GM11168 (cell line): ENCODE data around the gene ALOX5AP.
"Not testable (repeated sequence)": the region's sequence is repeated elsewhere in the genome, so short reads cannot be mapped to it uniquely, and the experiment has no call there.

ENCODE experiments used
- in situ Hi-C: fragments of 300-500 bp; cut with MboI; formaldehyde crosslinking; loops from one replicate; pipeline ENCODE4 v1.12.0; 2022; ENCODE audit warnings: low sequenced_read_pairs; ENCODE audit not compliant: unreplicated experiment

The ALOX5AP gene

DNA sequence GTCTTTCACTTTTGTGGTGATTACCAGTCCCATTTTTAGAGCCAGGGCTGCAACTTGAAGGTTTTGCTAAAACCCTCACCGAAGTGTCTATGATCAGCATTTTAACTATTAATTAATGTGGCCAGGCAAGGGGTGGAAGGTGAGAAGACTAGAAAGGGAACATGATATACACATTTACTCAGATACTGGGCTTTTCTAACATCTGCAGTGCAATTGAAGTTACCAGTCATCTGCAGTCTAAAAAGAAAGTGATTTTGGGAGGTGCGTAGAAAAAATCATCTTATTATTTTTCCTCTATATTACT is 481 bp downstream of the ALOX5AP start:
- in situ Hi-C loops, result no loop called here

DNA sequence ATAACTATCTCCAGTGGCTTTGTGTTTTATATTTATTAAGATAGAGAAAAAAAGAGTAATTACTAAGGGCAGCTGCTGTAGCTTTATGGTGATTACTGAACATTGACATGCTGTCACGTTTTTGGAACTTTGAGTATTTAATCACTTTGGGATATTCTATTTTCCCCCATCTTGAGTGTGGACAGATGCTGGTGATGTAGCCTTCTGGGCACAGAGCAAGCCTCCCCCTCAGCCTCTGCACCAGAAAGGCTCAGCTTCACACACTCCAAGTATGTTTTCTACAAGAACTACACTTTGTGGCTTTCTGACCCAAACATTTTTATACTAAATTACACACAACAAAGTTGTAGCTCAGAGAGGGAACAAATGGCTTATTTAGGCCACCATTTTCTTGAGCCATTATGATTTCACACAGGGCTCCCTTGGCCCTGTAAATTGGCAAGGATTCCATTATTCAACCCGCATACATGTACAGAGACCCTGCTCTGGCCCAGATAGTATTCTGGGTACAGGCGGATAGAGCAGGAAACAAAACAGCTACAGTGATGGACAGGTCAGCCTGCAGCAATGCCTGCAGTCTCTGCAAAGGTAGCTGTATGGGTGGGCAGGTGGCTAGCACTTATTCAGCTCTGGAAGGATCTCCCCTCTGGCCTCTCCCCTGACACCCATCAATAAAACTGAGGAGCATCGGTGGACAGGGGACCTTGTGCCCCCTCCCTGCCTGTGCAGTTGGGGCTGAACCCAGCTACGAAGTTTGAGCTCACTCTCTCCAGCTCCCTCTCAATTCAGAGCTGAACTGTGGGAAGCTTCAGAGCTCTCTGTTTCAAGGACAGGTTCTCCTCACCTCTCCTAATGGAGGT is 1.3 kb downstream of the ALOX5AP start:
- in situ Hi-C loops, result no loop called here

DNA sequence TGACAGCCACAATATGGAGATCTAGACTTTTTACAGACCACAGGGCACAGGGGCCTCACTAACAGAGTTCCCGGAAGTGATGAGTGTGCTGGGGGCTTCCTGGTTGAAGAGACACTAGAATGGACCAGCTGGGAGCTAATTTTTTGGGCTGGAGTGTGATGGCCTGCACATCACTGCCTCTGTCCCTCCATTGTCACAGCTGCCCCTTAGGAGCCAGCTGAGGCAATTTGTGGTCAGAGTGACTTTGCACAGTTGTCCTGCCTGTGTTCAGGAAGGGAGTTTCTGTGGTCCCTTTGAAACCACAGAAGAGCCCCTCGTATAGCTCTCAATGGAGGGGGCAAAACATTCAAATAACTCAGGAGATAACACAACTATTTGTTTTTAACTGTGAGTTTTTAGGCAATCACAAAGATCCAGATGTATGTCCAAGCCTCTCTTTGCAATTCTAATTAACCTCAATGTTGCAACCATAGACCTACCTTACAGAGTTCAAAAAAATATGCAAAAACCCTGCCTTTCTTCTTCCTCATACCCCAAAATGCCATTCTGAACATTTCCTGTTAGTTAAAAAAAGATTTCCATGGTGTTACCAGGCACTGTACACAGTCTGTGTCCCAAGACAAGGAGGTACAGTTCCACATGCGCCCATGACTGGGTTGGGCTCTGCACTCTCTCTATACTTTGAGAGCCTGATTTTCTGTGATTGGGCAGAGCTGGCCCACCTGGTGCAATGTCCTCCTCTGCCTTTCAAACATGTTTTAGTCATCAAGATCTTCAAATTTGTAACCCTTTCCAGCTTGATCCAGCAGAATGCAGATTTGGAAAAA is 2.4 kb downstream of the ALOX5AP start:
- in situ Hi-C loops, result no loop called here

DNA sequence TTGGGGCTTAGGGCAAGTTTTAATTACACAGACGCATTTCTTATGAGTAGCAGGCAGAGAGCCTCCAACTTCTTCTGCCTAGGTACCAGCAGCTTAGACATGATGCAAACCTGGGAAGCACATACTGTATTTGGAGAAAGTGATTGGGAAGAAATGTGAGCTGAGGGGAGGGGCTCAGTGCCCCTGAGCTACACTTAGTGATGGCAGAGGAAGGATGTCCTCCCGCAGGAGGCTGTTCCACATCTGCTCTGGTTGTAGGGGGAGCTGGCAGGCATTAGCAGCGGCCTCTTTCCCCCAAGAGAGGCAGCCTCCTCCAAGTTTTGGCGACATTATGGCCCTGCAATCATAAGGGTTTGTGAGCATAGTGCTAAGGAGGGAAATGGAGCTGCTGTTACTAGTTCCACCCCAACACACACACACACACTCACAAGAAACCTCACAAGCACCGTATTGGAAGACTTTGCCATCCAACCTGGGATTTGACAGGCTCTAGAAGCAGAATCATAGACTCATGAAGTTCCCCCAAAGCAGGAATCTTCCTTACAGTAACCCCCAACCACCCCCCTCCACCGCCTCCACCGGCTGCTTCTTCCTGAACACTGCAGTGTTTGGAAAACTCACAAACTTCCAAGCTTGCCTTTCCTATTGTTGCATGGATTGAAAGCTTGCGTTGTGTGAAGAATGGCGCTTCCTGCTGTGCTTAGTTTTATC is 3.3 kb downstream of the ALOX5AP start:
- in situ Hi-C loops, result no loop called here

DNA sequence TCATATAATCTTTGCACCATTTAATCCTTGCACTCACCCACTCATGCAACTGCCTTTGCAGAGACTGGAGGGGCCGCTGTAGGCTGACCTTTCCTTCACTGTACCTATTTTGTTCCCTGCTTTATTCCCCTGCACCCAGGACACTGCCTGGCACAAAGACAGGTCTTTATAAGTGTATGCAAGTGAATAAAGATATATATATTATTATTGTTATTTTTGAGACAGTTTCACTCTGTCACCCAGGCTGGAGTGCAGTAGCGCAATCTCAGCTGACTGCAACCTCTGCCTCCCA is 3.8 kb downstream of the ALOX5AP start:
- in situ Hi-C loops, result no loop called here

DNA sequence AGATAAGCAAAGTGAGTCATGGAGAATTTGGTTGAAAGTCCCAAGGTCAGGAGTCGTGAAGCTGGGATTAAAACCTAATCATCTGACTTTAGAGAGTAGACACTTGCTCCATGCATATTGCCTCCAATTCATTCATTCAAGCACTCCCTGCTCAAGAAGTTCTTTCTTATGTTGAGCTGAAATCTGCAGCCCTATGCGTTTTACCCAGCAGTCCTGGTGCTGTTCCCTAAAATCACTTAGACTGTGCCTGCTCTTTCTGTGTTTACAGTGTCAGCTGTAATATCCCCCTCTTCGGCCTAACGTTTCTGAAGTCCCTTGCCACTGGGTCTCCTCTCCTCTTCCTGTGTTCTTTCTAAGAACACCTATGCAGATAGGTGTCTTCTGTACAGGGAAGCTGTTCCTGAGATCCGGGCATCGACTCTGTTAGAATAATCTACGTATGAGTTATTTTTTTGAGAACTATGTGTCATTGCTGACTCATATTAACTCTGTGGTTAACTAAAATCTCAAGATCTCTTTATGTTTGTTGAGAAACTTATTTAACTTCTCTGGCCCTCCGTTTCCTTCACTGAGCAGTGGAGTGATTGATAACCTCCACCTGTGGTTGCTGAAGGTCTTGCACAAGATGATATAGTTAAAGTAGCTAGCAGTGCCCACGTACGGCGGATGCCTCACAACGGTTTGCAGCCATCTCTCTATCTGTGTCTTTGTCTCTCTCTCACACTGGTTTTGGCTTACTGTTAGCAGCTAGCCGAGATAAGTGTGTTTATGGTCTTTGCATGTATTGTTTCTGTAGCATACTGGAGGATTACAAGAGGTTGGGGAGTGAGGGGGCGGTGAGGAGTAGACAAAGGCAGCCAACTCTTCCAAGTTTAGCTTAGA is 4.7 kb downstream of the ALOX5AP start:
- in situ Hi-C loops, result no loop called here

DNA sequence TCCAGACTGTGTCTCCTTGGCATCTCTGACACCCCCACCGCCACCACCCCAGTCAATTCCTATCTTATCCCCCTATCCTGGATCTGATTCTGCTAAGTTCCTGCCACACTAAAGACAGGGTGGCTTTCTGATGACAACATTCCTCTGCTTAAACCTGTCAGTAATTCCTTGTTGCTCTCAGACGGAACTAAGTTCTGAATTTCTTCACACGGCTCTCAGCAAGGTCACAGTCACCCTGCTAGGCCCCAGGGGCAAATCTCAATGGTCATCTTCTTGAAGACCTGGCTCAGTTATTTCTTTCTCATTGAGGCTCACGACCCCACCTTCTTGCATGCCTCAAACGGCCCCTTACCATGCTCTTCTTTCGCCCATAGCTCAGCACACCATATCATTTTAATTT is 7.6 kb downstream of the ALOX5AP start:
- in situ Hi-C loops, result no loop called here

DNA sequence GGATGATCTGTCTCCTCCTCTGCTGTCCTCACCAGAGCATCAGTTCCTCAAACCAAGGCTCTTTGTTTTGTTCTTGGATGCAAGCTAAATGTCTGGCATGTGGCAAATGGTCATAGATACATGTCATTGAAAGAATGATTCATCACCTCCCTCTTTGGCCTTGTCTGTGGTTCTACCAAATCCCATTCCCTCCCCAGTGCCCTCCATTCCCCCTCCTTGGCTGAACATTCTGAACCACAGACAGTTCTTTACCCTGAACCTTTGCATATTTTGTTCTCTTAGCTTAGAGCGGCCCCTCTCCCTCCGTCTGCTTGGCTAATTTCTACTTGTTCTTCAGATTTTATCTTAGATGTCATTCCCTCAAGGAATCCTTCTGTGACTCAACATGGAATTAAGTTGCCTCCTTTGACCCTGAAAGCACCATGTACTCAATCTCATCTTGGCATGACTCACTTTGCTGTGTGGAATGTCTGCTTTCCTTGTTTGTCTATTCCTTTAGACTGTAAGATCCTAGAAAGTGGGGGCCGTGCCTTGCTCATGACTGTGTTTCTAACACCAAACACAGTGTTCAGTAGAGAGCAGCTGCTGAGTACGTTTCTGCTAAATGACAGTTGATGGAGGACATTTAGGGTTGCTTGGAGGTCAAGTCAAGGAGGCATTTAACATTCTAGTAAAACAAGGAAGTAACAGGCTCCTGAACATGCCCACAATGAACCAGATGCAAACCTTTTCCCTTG is 8.1 kb downstream of the ALOX5AP start:
- in situ Hi-C loops, result no loop called here

DNA sequence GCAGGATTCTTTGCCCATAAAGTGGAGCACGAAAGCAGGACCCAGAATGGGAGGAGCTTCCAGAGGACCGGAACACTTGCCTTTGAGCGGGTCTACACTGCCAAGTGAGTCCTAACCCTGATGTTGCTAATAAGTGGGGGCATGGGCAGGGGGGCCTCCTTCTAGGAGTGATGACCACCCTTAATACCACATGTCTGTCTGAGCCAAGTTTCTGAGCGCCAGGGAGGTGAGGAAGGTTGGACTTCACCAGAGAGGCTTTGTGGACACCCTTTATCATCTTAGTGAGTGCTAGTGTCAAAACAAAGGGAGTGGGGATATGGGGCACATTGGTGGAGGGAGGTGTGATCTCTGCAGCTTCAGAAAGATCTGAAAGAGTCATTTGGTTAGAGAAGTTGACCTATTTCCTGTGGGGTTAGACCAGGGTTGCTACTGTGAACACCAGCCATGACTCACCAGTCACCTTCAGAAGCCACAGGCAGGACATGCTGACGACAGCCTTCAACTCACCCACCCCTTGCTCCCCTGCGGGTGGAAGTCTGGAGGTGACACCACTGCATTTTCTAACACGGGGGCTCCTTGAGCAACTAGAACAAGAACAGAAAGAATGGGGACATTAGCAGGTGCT is 8.8 kb downstream of the ALOX5AP start:
- in situ Hi-C loops, result no loop called here

DNA sequence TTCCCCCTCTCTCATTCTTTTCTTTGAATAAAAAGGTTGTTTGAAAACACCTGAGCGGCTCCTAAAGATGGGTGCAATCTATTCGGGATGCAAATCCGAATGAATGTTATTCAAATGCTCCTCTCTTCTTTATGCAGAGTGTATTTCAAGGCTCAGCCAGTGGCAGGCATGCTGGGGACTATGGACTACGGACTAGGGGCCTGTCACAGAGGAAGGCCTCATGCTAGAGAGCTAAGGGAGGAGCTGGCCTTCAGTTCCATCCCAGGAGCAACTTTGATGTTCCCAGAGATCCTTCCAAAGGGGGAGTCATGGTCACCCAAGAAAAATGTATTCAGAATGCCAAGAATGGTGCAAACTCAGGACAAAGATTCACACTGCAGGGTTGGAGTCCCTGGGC is 9.3 kb downstream of the ALOX5AP start:
- in situ Hi-C loops, result no loop called here

DNA sequence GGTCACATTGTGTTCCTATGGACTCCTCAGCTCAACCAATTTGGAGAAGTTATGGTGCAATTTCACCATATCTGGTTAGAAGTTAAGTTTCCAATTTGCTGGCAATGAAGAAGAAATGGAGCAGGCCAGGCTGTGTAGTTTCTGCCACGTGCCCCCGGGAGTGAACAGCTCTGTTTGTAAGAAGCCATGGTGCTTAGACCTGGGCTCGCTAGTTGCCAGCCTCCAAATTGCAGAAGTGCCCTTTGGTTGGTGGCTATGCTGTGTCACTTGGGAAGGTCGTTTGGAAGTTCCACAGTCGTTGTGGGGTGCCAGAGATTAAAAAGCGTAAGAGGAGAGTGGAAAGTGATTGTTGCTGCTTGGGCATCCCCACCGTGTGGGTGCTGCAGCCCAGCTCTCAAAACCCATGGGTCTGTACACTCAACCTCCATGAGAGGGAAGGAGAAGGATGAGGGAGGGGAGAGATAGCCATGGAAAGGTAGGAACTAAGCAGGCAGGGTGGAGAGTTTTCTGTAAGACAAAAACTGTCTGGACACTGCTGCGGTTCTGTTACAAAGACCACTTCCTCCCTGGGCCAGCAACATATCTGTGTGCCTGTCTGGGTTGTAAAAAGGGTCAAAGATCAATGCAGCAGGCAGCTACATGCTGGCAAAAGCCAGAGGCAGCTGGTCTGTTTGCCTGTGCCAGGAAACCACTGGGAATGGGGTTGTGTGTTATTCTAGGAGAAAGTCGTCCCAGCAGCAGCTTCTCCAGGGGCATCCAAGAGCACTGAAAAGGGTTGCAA is 10.8 kb downstream of the ALOX5AP start:
- in situ Hi-C loops, result no loop called here

DNA sequence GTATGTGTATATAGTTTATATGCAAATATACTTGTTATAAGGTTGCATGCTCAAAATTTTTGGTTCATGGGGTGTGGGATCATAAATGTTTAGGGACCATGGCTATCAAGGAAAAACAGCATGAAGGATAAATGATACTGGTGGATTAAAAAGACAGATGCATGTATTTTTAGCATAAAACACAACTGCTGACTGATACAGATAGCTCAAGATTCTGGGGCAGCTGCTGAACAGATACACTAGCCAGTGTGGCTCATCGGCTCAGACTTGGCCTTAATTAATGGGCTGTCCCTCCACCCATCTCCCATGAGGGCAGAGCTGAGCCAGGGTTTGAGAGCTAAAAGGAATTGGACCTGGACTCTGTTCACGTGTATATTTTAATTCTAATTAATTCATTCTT is 11.4 kb downstream of the ALOX5AP start:
- in situ Hi-C loops, result no loop called here

DNA sequence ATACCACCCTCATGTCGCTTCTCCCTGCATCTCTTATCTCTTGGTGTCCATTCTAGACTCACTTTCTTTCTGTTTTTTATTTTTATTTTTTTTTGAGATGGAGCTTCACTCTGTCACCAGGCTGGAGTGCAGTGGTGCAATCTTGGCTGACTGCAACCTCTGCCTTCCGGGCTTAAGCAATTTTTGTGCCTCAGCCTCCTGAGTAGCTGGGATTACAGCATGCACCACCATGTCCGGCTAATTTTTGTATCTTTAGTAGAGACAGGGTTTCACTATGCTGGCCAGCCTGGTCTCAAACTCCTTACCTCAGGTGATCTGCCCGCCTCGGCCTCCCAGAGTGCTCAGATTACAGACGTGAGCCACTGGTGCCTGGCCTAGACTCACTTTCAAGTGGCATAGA is 12.5 kb downstream of the ALOX5AP start:
- in situ Hi-C loops, result not testable (repeated sequence)

DNA sequence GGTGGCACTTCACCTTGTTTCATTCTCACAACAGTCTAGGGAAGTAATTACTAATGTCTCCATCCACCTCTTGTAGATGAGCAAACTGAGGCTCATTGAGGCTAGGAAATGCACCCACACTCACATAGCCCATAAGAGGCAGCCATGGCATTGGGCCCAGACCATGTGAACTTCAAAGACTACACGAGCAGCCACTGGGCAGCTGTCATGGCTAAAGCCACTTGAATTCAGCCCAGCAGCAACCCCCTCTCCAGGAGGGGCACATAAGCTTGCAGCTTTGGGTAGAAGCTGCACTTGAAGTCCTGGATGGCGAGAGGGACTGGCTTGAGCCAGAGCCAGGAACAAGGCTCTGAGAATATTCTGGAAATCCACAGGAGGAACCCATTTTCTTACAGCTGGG is 13.4 kb downstream of the ALOX5AP start:
- in situ Hi-C loops, result no loop called here

DNA sequence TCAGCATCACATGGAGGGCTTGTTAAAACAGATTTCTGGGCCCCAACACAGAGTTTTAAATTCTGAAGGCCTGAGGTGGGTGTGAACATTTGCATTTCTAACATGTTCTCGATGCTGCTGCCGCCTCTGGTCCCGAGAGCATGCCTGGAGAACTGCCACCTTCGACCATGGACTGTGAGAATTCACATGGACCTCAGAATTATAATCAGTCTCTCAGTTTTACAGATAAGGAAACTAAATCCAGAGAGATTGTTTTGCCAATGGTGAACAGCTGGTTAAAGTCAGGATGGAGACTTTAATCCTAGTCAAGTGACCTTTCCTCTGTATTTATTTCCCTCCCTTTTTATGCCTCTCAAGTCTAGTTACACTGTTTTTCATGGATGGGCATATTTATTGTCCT is 14.7 kb downstream of the ALOX5AP start:
- in situ Hi-C loops, result loop anchor here (5.0 kb wide), 1 partner anchor 47 kb away; no protein-coding TSS in a partner anchor

DNA sequence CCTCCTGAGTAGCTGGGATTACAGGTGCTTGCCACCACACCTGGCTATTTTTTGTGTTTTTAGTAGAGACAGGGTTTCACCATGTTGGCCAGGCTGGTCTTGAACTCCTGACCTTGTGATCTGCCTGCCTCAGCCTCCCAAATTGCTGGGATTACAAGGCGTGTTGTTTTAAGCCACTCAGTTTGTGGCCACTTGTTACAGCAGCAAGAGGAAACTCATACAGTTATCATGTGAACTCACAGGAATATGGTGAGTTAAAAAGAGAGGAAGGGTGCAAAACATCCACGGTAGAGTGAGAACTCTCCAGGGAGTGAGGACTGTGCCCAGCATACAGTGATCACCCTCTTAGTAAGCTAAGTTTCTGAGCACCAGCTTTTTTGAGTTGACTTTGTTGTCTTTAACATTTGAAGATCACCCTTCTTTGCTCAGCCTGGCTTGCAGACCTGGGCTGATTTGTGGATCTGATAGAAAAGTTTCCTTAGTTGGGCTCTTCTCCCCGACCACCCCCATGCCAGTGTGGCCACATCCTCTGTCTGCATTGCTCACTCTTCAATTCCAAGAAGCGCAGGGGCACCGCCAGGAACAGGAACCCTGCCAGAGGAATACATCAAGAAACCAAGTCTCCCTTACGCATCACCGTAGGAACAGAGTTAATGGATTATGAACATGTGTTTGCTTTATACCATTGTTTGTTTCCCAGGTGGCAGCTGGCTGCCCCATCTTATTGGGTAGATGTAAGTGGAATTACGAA is 16.0 kb downstream of the ALOX5AP start:
- in situ Hi-C loops, result loop anchor here (5.0 kb wide), 1 partner anchor 46 kb away; no protein-coding TSS in a partner anchor

DNA sequence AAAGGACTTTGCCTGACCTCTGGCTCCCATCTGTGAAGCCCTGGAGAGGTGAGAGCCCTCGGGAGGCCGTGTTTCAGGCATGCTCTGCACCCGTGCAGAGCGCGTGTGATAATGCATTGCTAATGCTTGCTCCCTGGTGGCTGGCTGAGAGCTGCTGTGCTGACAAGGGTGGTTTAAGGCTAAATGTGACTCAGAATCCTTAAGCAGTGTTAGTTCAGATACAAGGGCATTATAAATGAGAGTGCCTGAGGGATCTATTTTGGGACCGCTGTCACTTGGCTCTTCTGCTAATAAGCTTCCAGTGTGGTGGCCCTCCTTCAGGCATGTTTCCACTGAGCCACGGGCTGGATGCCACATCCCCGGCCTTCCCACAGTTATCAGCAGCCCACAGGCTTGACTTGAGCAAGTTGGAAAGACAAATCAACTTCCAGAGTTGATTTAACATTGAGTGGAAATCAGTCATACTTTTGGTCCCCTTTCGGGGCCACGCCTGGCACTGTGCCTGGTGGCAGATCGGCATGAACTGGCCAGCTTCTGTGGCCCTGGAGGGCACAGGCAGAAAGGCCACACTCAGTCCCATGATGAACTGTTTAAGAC is 17.0 kb downstream of the ALOX5AP start:
- in situ Hi-C loops, result loop anchor here (5.0 kb wide), 1 partner anchor 45 kb away; no protein-coding TSS in a partner anchor
